DMS79 treated with DMSO at 0.1 percent for 48 hours (cell line): ENCODE results near the gene AFAP1.
A peak's percentile ranks its signal among the peaks of the same experiment; 100 is the strongest.

ENCODE experiments used
- DNase-seq: peaks from one replicate; lab custom pipeline; 2025; lab: John Stamatoyannopoulos, UW

Gene AFAP1

GRCh38 chr4:7841894-7842293, 97.8 kb downstream of the AFAP1 start:
- DNase-seq = no peak

GRCh38 chr4:7841071-7841470, 98.6 kb downstream of the AFAP1 start:
- no peak for DNase-seq

GRCh38 chr4:7839856-7840255, 99.8 kb downstream of the AFAP1 start:
- no peak for DNase-seq

- DNase-seq = no peak
Measured at GRCh38 chr4:7838136-7838782, 101.4 kb downstream of the AFAP1 start.

- no peak for DNase-seq
Measured at GRCh38 chr4:7837597-7838135, 102.0 kb downstream of the AFAP1 start.

- no peak for DNase-seq
Measured at GRCh38 chr4:7831858-7832730, 107.6 kb downstream of the AFAP1 start.

GRCh38 chr4:7831330-7831729, 108.3 kb downstream of the AFAP1 start:
- no peak for DNase-seq

- no peak for DNase-seq
Measured at GRCh38 chr4:7830747-7831146, 108.9 kb downstream of the AFAP1 start.

GRCh38 chr4:7829652-7830580, 109.7 kb downstream of the AFAP1 start:
- no peak for DNase-seq

GRCh38 chr4:7828793-7829301, 110.8 kb downstream of the AFAP1 start:
- no peak for DNase-seq

GRCh38 chr4:7828011-7828720, 111.5 kb downstream of the AFAP1 start:
- peak; percentile 3 for DNase-seq

- DNase-seq = no peak
Measured at GRCh38 chr4:7827566-7827965, 112.1 kb downstream of the AFAP1 start.

- no peak for DNase-seq
Measured at GRCh38 chr4:7826909-7827306, 112.8 kb downstream of the AFAP1 start.

GRCh38 chr4:7826176-7826908, 113.3 kb downstream of the AFAP1 start:
- DNase-seq = no peak

- no peak for DNase-seq
Measured at GRCh38 chr4:7824218-7824617, 115.4 kb downstream of the AFAP1 start.

- DNase-seq = no peak
Measured at GRCh38 chr4:7823416-7823824, 116.2 kb downstream of the AFAP1 start.

- DNase-seq = no peak
Measured at GRCh38 chr4:7822877-7823276, 116.8 kb downstream of the AFAP1 start.

GRCh38 chr4:7822137-7822505, 117.5 kb downstream of the AFAP1 start:
- no peak for DNase-seq

- DNase-seq = no peak
Measured at GRCh38 chr4:7821245-7822136, 118.2 kb downstream of the AFAP1 start.
